ENCODE data around the gene NCOA7.
"Not testable (repeated sequence)": the region's sequence is repeated elsewhere in the genome, so short reads cannot be mapped to it uniquely, and the experiment has no call there.

The NCOA7 gene

DNA sequence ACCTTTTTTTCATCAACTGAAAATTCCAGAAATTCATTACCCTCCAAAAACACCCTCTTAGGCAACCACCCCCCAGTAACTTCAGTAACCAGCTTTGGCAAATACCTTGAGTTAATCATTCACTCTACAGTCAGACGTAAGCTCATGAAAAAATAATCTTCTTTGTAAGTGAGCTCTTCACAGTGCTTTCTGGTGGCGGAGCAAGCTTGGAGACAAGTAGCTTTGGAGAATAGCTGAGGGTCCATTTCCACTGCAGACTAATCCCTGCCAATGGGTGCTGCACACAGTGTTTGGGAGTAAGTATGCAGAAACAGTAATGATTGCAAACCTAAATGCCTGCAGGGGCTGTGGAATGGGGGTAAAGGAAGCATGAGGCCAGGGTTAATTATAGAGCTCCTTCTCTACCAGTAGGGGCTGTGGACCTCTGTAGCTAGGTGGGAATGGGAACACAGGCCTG lies 109.0 kb downstream of the NCOA7 start:
- no peak overlapping the region for H3K4me3 ChIP-seq (ENCODE audit: low read length)
- H3K9ac ChIP-seq (ENCODE audit: low read depth, low read length), result no peak overlapping the region
- no peaks in the 10 kb centered on the region for H3K36me3 ChIP-seq (ENCODE audit: insufficient read depth, low read depth, low read length)
- H3K9me3 ChIP-seq (ENCODE audit: insufficient read depth, low read depth, low read length), result no peaks in the 10 kb centered on the region
- H3K27me3 ChIP-seq (ENCODE audit: insufficient read depth, low read length), result no peaks in the 10 kb centered on the region
- no peak overlapping the region for H3K27ac ChIP-seq (ENCODE audit: low read length)
- H3K4me1 ChIP-seq (ENCODE audit: insufficient read depth, low read length), result no peaks in the 10 kb centered on the region

GRCh38 chr6:125904871-125905270 lies 114.1 kb downstream of the NCOA7 start:
- Histone ChIP-seq H3K36me3 (ENCODE audit: insufficient read depth, low read depth, low read length) (no peaks in the 10 kb centered on the region), H3K4me3 (ENCODE audit: low read length) (no peak overlapping the region), H3K4me1 (ENCODE audit: insufficient read depth, low read length) (no peaks in the 10 kb centered on the region), H3K27ac (ENCODE audit: low read length) (no peak overlapping the region), H3K9me3 (ENCODE audit: insufficient read depth, low read depth, low read length) (no peaks in the 10 kb centered on the region), H3K27me3 (ENCODE audit: insufficient read depth, low read length) (no peaks in the 10 kb centered on the region), H3K9ac (ENCODE audit: low read depth, low read length) (no peak overlapping the region)

GRCh38 chr6:125906158-125906998 lies 115.6 kb downstream of the NCOA7 start:
- no peaks in the 10 kb centered on the region for H3K9me3 ChIP-seq (ENCODE audit: insufficient read depth, low read depth, low read length)
- H3K27ac ChIP-seq (ENCODE audit: low read length), result no peak overlapping the region
- no peak overlapping the region for H3K4me3 ChIP-seq (ENCODE audit: low read length)

DNA sequence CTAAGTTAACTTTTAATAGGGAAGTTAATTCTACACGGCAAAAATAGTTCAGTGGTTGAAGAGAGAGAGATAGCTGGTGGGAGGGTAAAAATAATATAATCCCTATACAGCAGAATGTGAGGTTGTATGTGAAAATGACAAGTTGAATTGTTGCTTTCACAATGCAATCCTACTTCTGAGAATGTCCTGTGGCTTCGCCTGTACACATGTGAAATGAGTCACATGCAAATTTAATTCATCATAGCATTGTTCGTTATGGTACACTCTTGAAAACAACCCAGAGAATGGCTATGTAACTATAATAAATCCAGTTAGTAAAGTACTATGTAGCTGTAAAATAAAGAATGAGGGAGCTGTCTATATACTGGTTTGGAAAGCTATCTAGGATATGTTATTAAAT lies 119.8 kb downstream of the NCOA7 start:
- no peak overlapping the region for H3K27ac ChIP-seq (ENCODE audit: low read length)
- H3K4me3 ChIP-seq (ENCODE audit: low read length), result no peak overlapping the region
- H3K27me3 ChIP-seq (ENCODE audit: insufficient read depth, low read length), result no peaks in the 10 kb centered on the region
- H3K9me3 ChIP-seq (ENCODE audit: insufficient read depth, low read depth, low read length), result no peaks in the 10 kb centered on the region
- no peak overlapping the region for H3K9ac ChIP-seq (ENCODE audit: low read depth, low read length)
- H3K36me3 ChIP-seq (ENCODE audit: insufficient read depth, low read depth, low read length), result no peaks in the 10 kb centered on the region
- no peaks in the 10 kb centered on the region for H3K4me1 ChIP-seq (ENCODE audit: insufficient read depth, low read length)

More at GRCh38 chr6:125906158-125906998, 115.6 kb downstream of the NCOA7 start:
- no peaks in the 10 kb centered on the region for H3K4me1 ChIP-seq (ENCODE audit: insufficient read depth, low read length)
- H3K27me3 ChIP-seq (ENCODE audit: insufficient read depth, low read length), result no peaks in the 10 kb centered on the region
- H3K36me3 ChIP-seq (ENCODE audit: insufficient read depth, low read depth, low read length), result no peaks in the 10 kb centered on the region
- H3K9ac ChIP-seq (ENCODE audit: low read depth, low read length), result no peak overlapping the region

GRCh38 chr6:125911051-125911451 lies 120.3 kb downstream of the NCOA7 start:
- not testable (repeated sequence) for H3K36me3 ChIP-seq (ENCODE audit: insufficient read depth, low read depth, low read length); H3K27me3 ChIP-seq (ENCODE audit: insufficient read depth, low read length); H3K9me3 ChIP-seq (ENCODE audit: insufficient read depth, low read depth, low read length); H3K9ac ChIP-seq (ENCODE audit: low read depth, low read length); H3K4me1 ChIP-seq (ENCODE audit: insufficient read depth, low read length); H3K27ac ChIP-seq (ENCODE audit: low read length); H3K4me3 ChIP-seq (ENCODE audit: low read length)

DNA sequence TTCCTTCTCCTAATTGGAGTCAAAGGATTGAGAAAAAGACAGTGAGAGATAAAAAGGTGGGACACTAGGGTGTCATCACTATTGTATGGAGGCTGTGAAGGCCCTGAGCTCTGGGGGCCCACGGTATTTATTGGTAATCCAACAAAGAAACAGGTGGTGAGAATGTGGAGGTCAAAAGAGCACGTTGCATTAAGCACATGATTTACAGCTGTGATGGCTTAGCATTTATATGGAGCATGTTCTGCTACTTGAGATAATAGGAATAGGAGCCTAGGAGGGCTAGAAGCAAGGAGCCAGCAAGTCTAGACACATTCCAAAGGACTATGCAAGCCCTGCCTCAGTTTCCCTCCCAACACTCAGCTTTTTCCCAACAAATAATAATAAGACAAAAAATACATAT lies 121.7 kb downstream of the NCOA7 start:
- H3K4me1 ChIP-seq (ENCODE audit: insufficient read depth, low read length); H3K27me3 ChIP-seq (ENCODE audit: insufficient read depth, low read length); H3K27ac ChIP-seq (ENCODE audit: low read length); H3K9ac ChIP-seq (ENCODE audit: low read depth, low read length); H3K36me3 ChIP-seq (ENCODE audit: insufficient read depth, low read depth, low read length); H3K4me3 ChIP-seq (ENCODE audit: low read length); H3K9me3 ChIP-seq (ENCODE audit: insufficient read depth, low read depth, low read length): not testable (repeated sequence)

- no peaks in the 10 kb centered on the region for H3K36me3 ChIP-seq (ENCODE audit: insufficient read depth, low read depth, low read length)
- peaks cover 5% of the 10 kb centered on the region for H3K4me1 ChIP-seq (ENCODE audit: insufficient read depth, low read length)
- no peak overlapping the region for H3K9ac ChIP-seq (ENCODE audit: low read depth, low read length)
- no peaks in the 10 kb centered on the region for H3K27me3 ChIP-seq (ENCODE audit: insufficient read depth, low read length)
- no peak overlapping the region for H3K27ac ChIP-seq (ENCODE audit: low read length)
- H3K4me3 ChIP-seq (ENCODE audit: low read length), result no peak overlapping the region
- no peaks in the 10 kb centered on the region for H3K9me3 ChIP-seq (ENCODE audit: insufficient read depth, low read depth, low read length)
Observed at GRCh38 chr6:125913145-125913544, 122.4 kb downstream of the NCOA7 start.

GRCh38 chr6:125913864-125914351 lies 123.1 kb downstream of the NCOA7 start:
- H3K9me3 ChIP-seq (ENCODE audit: insufficient read depth, low read depth, low read length), result no peaks in the 10 kb centered on the region
- no peak overlapping the region for H3K4me3 ChIP-seq (ENCODE audit: low read length)
- H3K9ac ChIP-seq (ENCODE audit: low read depth, low read length), result no peak overlapping the region

GRCh38 chr6:125918230-125918629 lies 127.5 kb downstream of the NCOA7 start:
- Histone ChIP-seq H3K36me3 (ENCODE audit: insufficient read depth, low read depth, low read length) (peaks cover 15% of the 10 kb centered on the region), H3K4me3 (ENCODE audit: low read length) (peak overlapping the region; percentile 21), H3K4me1 (ENCODE audit: insufficient read depth, low read length) (peaks cover 18% of the 10 kb centered on the region), H3K9ac (ENCODE audit: low read depth, low read length) (no peak overlapping the region), H3K27me3 (ENCODE audit: insufficient read depth, low read length) (no peaks in the 10 kb centered on the region), H3K27ac (ENCODE audit: low read length) (no peak overlapping the region), H3K9me3 (ENCODE audit: insufficient read depth, low read depth, low read length) (no peaks in the 10 kb centered on the region)

More at GRCh38 chr6:125913864-125914351, 123.1 kb downstream of the NCOA7 start:
- no peak overlapping the region for H3K27ac ChIP-seq (ENCODE audit: low read length)
- no peaks in the 10 kb centered on the region for H3K27me3 ChIP-seq (ENCODE audit: insufficient read depth, low read length)
- no peaks in the 10 kb centered on the region for H3K36me3 ChIP-seq (ENCODE audit: insufficient read depth, low read depth, low read length)
- peaks cover 12% of the 10 kb centered on the region for H3K4me1 ChIP-seq (ENCODE audit: insufficient read depth, low read length)

GRCh38 chr6:125918681-125919566 lies 128.2 kb downstream of the NCOA7 start:
- Histone ChIP-seq H3K27ac (ENCODE audit: low read length) (no peak overlapping the region), H3K36me3 (ENCODE audit: insufficient read depth, low read depth, low read length) (peaks cover 22% of the 10 kb centered on the region), H3K4me3 (ENCODE audit: low read length) (peak overlapping the region; percentile 2; the same call in 1 of the 2 replicates), H3K27me3 (ENCODE audit: insufficient read depth, low read length) (no peaks in the 10 kb centered on the region), H3K4me1 (ENCODE audit: insufficient read depth, low read length) (peaks cover 18% of the 10 kb centered on the region), H3K9me3 (ENCODE audit: insufficient read depth, low read depth, low read length) (no peaks in the 10 kb centered on the region), H3K9ac (ENCODE audit: low read depth, low read length) (no peak overlapping the region)

- Histone ChIP-seq H3K27ac (ENCODE audit: low read length) (no peak overlapping the region), H3K9ac (ENCODE audit: low read depth, low read length) (no peak overlapping the region), H3K4me3 (ENCODE audit: low read length) (no peak overlapping the region), H3K4me1 (ENCODE audit: insufficient read depth, low read length) (peaks cover 18% of the 10 kb centered on the region), H3K27me3 (ENCODE audit: insufficient read depth, low read length) (no peaks in the 10 kb centered on the region), H3K9me3 (ENCODE audit: insufficient read depth, low read depth, low read length) (no peaks in the 10 kb centered on the region), H3K36me3 (ENCODE audit: insufficient read depth, low read depth, low read length) (peaks cover 25% of the 10 kb centered on the region)
Observed at GRCh38 chr6:125919618-125920017, 128.9 kb downstream of the NCOA7 start.
